ENCODE measurements around the gene AFF2.

Gene AFF2

GRCh38 chrX:148774276-148774675, 273.9 kb downstream of the AFF2 start:
- H3K27me3 ChIP-seq (replicated peaks), result no peaks in the 10 kb centered on the region
- H3K4me3 ChIP-seq (ENCODE audit: low read depth, low read length), result no peak overlapping the region
- H3K36me3 ChIP-seq (replicated peaks), result no peaks in the 10 kb centered on the region
- in situ Hi-C loops (cut with HindIII; ENCODE audit: low pct_ligation_motif_present, low sequenced_read_pairs), result no loop called here
- peak; percentile 3 for DNase-seq
- TF ChIP-seq CTCF (IDR thresholded peaks at IDR 0.05; ENCODE audit: low read depth, low read length, missing control alignments), result no peak
- no peak overlapping the region for H3K27ac ChIP-seq

GRCh38 chrX:148784137-148784536, 283.7 kb downstream of the AFF2 start:
- Histone ChIP-seq H3K4me3 (ENCODE audit: low read depth, low read length) (no peak overlapping the region), H3K36me3 (replicated peaks) (no peaks in the 10 kb centered on the region), H3K27ac (no peak overlapping the region), H3K27me3 (replicated peaks) (no peaks in the 10 kb centered on the region)
- no peak for DNase-seq
- no peak for TF ChIP-seq CTCF (IDR thresholded peaks at IDR 0.05; ENCODE audit: low read depth, low read length, missing control alignments)
- in situ Hi-C loops (cut with HindIII; ENCODE audit: low pct_ligation_motif_present, low sequenced_read_pairs), result no loop called here

DNA sequence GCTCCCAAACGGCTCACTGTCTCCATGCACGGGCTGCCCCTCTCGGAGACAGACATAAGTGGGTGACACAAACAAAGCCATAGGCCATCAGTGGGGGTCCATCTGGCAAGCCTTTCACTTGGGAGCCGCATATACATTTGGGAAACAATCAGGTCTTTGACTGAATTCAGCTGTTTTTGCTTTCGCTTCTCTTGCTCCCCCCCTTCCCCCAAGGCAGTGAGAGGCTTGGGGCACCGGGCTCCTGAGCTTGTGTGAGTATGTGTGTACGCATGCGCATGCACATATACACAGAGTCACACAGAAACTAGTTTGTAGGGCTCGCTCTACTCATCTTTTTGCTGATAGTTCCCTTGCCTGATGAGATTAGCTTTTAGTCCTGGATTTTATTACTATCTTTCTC, 284.4 kb downstream of the AFF2 start:
- no peak for DNase-seq
- Histone ChIP-seq H3K27ac (no peak overlapping the region), H3K36me3 (replicated peaks) (no peaks in the 10 kb centered on the region), H3K27me3 (replicated peaks) (no peaks in the 10 kb centered on the region), H3K4me3 (ENCODE audit: low read depth, low read length) (no peak overlapping the region)
- in situ Hi-C loops (cut with HindIII; ENCODE audit: low pct_ligation_motif_present, low sequenced_read_pairs), result no loop called here
- no peak for TF ChIP-seq CTCF (IDR thresholded peaks at IDR 0.05; ENCODE audit: low read depth, low read length, missing control alignments)

DNA sequence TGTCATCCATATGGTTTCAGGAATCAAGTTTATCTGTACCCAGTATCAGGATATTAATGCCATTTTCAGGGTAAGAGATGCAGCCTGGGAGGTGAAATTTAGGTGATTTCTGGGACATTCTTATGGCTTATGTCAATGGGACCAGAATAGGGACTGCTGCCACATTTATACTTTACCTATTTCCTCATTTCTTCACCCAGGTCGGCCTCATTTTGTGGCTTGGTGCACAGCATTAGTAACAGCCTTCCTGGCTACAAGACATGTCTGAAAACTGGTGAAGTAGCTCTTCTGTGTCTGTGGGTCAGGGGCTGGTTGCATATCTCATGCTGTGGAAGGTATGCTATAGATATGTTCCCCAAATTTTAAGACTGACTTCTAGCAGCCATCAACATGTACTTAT, 284.8 kb downstream of the AFF2 start:
- H3K4me3 ChIP-seq (ENCODE audit: low read depth, low read length), result no peak overlapping the region
- no peaks in the 10 kb centered on the region for H3K27me3 ChIP-seq (replicated peaks)
- no peak for TF ChIP-seq CTCF (IDR thresholded peaks at IDR 0.05; ENCODE audit: low read depth, low read length, missing control alignments)
- H3K27ac ChIP-seq, result no peak overlapping the region
- in situ Hi-C loops (cut with HindIII; ENCODE audit: low pct_ligation_motif_present, low sequenced_read_pairs), result no loop called here
- no peaks in the 10 kb centered on the region for H3K36me3 ChIP-seq (replicated peaks)
- no peak for DNase-seq

DNA sequence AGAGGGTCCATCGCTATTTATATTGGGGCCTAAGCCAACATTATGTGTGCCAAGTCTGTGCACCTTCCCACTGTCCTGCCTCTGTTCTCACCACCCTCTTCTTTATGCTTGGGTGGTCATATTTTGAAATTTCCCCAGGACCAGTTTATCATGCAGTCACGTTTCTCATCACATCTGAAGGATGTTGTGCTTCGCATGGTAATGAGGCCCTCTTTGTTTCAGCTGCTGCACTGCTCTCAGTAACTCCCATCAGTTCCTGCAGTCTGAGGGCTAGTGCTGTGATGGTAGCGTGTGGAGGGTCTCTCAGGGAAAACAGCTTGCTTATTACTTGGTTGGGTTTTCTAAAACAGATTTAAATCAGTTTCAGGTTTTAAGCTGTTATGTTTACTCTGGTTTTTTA, 288.0 kb downstream of the AFF2 start:
- Histone ChIP-seq H3K4me3 (ENCODE audit: low read depth, low read length) (no peak overlapping the region), H3K27me3 (replicated peaks) (no peaks in the 10 kb centered on the region), H3K36me3 (replicated peaks) (no peaks in the 10 kb centered on the region), H3K27ac (no peak overlapping the region)
- DNase-seq, result no peak
- TF ChIP-seq CTCF (IDR thresholded peaks at IDR 0.05; ENCODE audit: low read depth, low read length, missing control alignments), result no peak
- in situ Hi-C loops (cut with HindIII; ENCODE audit: low pct_ligation_motif_present, low sequenced_read_pairs), result no loop called here

- no peak overlapping the region for H3K4me3 ChIP-seq (ENCODE audit: low read depth, low read length)
- in situ Hi-C loops (cut with HindIII; ENCODE audit: low pct_ligation_motif_present, low sequenced_read_pairs), result no loop called here
- no peaks in the 10 kb centered on the region for H3K36me3 ChIP-seq (replicated peaks)
- DNase-seq, result no peak
- H3K27ac ChIP-seq, result no peak overlapping the region
- no peaks in the 10 kb centered on the region for H3K27me3 ChIP-seq (replicated peaks)
- no peak for TF ChIP-seq CTCF (IDR thresholded peaks at IDR 0.05; ENCODE audit: low read depth, low read length, missing control alignments)
Measured at GRCh38 chrX:148794350-148794749, 293.9 kb downstream of the AFF2 start.
